ENCODE data around the gene ARHGDIB. TPM values are rescaled to one million over a fixed set of nuclear protein-coding genes. Genes with fewer than 3 reads are reported as not detected.

ARHGDIB gene
- total RNA-seq, 1 donor from 2014 or later, result 0.79 TPM

- H3K36me3 Mint-ChIP-seq (ENCODE audit: insufficient read depth), result no peaks in the 10 kb centered on the region
- TF ChIP-seq CTCF (IDR thresholded peaks at IDR 0.05; ENCODE audit: unreplicated experiment), result peak; percentile 89
- H3K27me3 Mint-ChIP-seq, result no peaks in the 10 kb centered on the region
- no peak overlapping the region for H3K27ac Mint-ChIP-seq
- no peak for DNase-seq (ENCODE audit: low spot score, unreplicated experiment)
- peaks cover 2% of the 10 kb centered on the region for H3K4me1 Mint-ChIP-seq (ENCODE audit: low read depth)
- peaks cover 6% of the 10 kb centered on the region for H3K9me3 Mint-ChIP-seq (ENCODE audit: low read depth)
- no peak overlapping the region for H3K4me3 Mint-ChIP-seq (ENCODE audit: low read depth)
Measured at GRCh38 chr12:14995583-14996425, 34.4 kb upstream of the ARHGDIB start.

- no peak for TF ChIP-seq CTCF (IDR thresholded peaks at IDR 0.05; ENCODE audit: unreplicated experiment)
- Mint-ChIP-seq H3K4me1 (ENCODE audit: low read depth) (no peaks in the 10 kb centered on the region), H3K9me3 (ENCODE audit: low read depth) (peaks cover 15% of the 10 kb centered on the region), H3K36me3 (ENCODE audit: insufficient read depth) (no peaks in the 10 kb centered on the region), H3K27ac (no peak overlapping the region), H3K27me3 (no peaks in the 10 kb centered on the region), H3K4me3 (ENCODE audit: low read depth) (no peak overlapping the region)
- no peak for DNase-seq (ENCODE audit: low spot score, unreplicated experiment)
Measured at GRCh38 chr12:14994610-14995009, 33.2 kb upstream of the ARHGDIB start.

GRCh38 chr12:14993537-14994266 is 32.3 kb upstream of the ARHGDIB start:
- no peak overlapping the region for H3K27ac Mint-ChIP-seq
- peaks cover 16% of the 10 kb centered on the region for H3K9me3 Mint-ChIP-seq (ENCODE audit: low read depth)
- H3K27me3 Mint-ChIP-seq, result no peaks in the 10 kb centered on the region
- no peak for DNase-seq (ENCODE audit: low spot score, unreplicated experiment)
- no peaks in the 10 kb centered on the region for H3K36me3 Mint-ChIP-seq (ENCODE audit: insufficient read depth)
- TF ChIP-seq CTCF (IDR thresholded peaks at IDR 0.05; ENCODE audit: unreplicated experiment), result no peak
- H3K4me1 Mint-ChIP-seq (ENCODE audit: low read depth), result no peaks in the 10 kb centered on the region
- H3K4me3 Mint-ChIP-seq (ENCODE audit: low read depth), result no peak overlapping the region

- TF ChIP-seq CTCF (IDR thresholded peaks at IDR 0.05; ENCODE audit: unreplicated experiment), result no peak
- peaks cover 18% of the 10 kb centered on the region for H3K9me3 Mint-ChIP-seq (ENCODE audit: low read depth)
- H3K27me3 Mint-ChIP-seq, result no peaks in the 10 kb centered on the region
- H3K4me3 Mint-ChIP-seq (ENCODE audit: low read depth), result no peak overlapping the region
- no peaks in the 10 kb centered on the region for H3K4me1 Mint-ChIP-seq (ENCODE audit: low read depth)
- no peak for DNase-seq (ENCODE audit: low spot score, unreplicated experiment)
- no peaks in the 10 kb centered on the region for H3K36me3 Mint-ChIP-seq (ENCODE audit: insufficient read depth)
- no peak overlapping the region for H3K27ac Mint-ChIP-seq
Measured at GRCh38 chr12:14993117-14993516, 31.7 kb upstream of the ARHGDIB start.

- no peak for DNase-seq (ENCODE audit: low spot score, unreplicated experiment)
- H3K4me1 Mint-ChIP-seq (ENCODE audit: low read depth), result no peaks in the 10 kb centered on the region
- no peak overlapping the region for H3K4me3 Mint-ChIP-seq (ENCODE audit: low read depth)
- H3K27ac Mint-ChIP-seq, result no peak overlapping the region
- H3K36me3 Mint-ChIP-seq (ENCODE audit: insufficient read depth), result no peaks in the 10 kb centered on the region
- H3K9me3 Mint-ChIP-seq (ENCODE audit: low read depth), result peaks cover 22% of the 10 kb centered on the region
- H3K27me3 Mint-ChIP-seq, result no peaks in the 10 kb centered on the region
- no peak for TF ChIP-seq CTCF (IDR thresholded peaks at IDR 0.05; ENCODE audit: unreplicated experiment)
Measured at GRCh38 chr12:14992673-14993072, 31.3 kb upstream of the ARHGDIB start.

Data from progenitor cell of endocrine pancreas (in vitro differentiated cells).